Fibroblast of lung (primary cell): ENCODE results near the gene ADNP2. TPM values are rescaled to one million over a fixed set of nuclear protein-coding genes. Genes with fewer than 3 reads are reported as not detected.

Experiments
- DNase-seq, 2 donors: peaks; one replicate each; pipeline versions ENCODE4 v3.0.0 to v3.0.0-alpha.2; 2010; ENCODE audit warnings: low read depth in 2 of 2
- H2AFZ ChIP-seq: 2 replicates; pipeline ENCODE4 v1.5.1; 2012; ENCODE audit warnings: low read length, control low read depth, inconsistent platforms
- H3K27ac ChIP-seq: 2 replicates; pipeline ENCODE4 v1.5.1; 2011; ENCODE audit warnings: low read length, control low read depth; ENCODE audit not compliant: insufficient read depth
- H3K27me3 ChIP-seq: 2 replicates; pipeline ENCODE4 v1.5.1; 2011; ENCODE audit warnings: mild to moderate bottlenecking, low read length; ENCODE audit not compliant: control insufficient read depth, insufficient read depth
- H3K36me3 ChIP-seq: 2 replicates; pipeline ENCODE4 v1.5.1; 2011; ENCODE audit warnings: low read length; ENCODE audit not compliant: control insufficient read depth, insufficient read depth
- H3K4me1 ChIP-seq: 2 replicates; pipeline ENCODE4 v1.5.1; 2011; ENCODE audit warnings: low read length; ENCODE audit not compliant: control insufficient read depth, insufficient read depth; ENCODE audit errors: extremely low read depth
- H3K4me2 ChIP-seq: 2 replicates; pipeline ENCODE4 v1.5.1; 2011; ENCODE audit warnings: low read length, control low read depth; ENCODE audit not compliant: insufficient read depth; ENCODE audit errors: extremely low read depth
- H3K4me3 ChIP-seq, 4 experiments: fragments of 200-600 bp in 1 of 4; sonication (generic) in 1 of 4; replicated peaks in 1 of 4; 2 replicates each; pipeline ENCODE4 v1.5.1; 2011 to 2016; ENCODE audit warnings: low read length in 4 of 4, low read depth in 3 of 4, mild to moderate bottlenecking in 3 of 4, control low read depth in 2 of 4, inconsistent platforms in 1 of 4, mixed read lengths in 1 of 4; ENCODE audit not compliant: insufficient read depth in 1 of 4; ENCODE audit errors: control extremely low read depth in 1 of 4
- H3K79me2 ChIP-seq: 2 replicates; pipeline ENCODE4 v1.5.1; 2012; ENCODE audit warnings: mild to moderate bottlenecking, low read length, inconsistent platforms; ENCODE audit not compliant: control insufficient read depth, insufficient read depth
- H3K9ac ChIP-seq: 2 replicates; pipeline ENCODE4 v1.5.1; 2011; ENCODE audit warnings: mild to moderate bottlenecking, low read length, control low read depth; ENCODE audit not compliant: insufficient read depth
- H3K9me3 ChIP-seq: 2 replicates; pipeline ENCODE4 v1.5.1; 2012; ENCODE audit warnings: low read depth, low read length; ENCODE audit not compliant: control insufficient read depth, insufficient read depth
- H4K20me1 ChIP-seq: 2 replicates; pipeline ENCODE4 v1.5.1; 2011; ENCODE audit warnings: low read length; ENCODE audit not compliant: control insufficient read depth, insufficient read depth; ENCODE audit errors: extremely low read depth
- CTCF ChIP-seq, 2 donors: IDR thresholded peaks in 1 of 2; conservative IDR thresholded peaks in 1 of 2; 1 replicate in 1 of 2; 2 replicates in 1 of 2; pipeline ENCODE4 v1.5.1; 2011 to 2012; ENCODE audit warnings: low read length in 2 of 2, control low read depth in 1 of 2, inconsistent platforms in 1 of 2, low read depth in 1 of 2, mild to moderate bottlenecking in 1 of 2
- EZH2 ChIP-seq: IDR thresholded peaks from 2 replicates; pipeline ENCODE4 v1.5.1; 2012; ENCODE audit warnings: low read length, control low read depth, mild to moderate bottlenecking; ENCODE audit errors: missing control alignments
- polyA plus RNA-seq, 2 donors: library from polyadenylated mRNA; depleted of rRNA in 1 of 2; stranded (reverse) in 1 of 2; unstranded in 1 of 2; fragments of >200 nt; gene quantifications; 2 replicates each; pipeline ENCODE4 v1.2.1, GENCODE V29; 2011 to 2012; ENCODE audit warnings: missing spikeins in 1 of 2
- total RNA-seq: library from RNA; depleted of rRNA; stranded (reverse); fragments of >200 nt; gene quantifications from 2 replicates; pipeline ENCODE4 v1.2.1, GENCODE V29; 2014

Gene ADNP2
- total and polyA plus RNA-seq, 2 donors (not counting 1 experiment from before 2014, with no cell fraction given), result 9.4 to 17.3 TPM

GRCh38 chr18:80074697-80075096 is 34.4 kb upstream of the ADNP2 start:
- TF ChIP-seq CTCF (conservative IDR thresholded peaks at IDR 0.05 in 1 of 2, IDR thresholded peaks at IDR 0.05 in 1 of 2; ENCODE audit: low read depth in 1 of 2, low read length in 2 of 2) (no peak), EZH2 (no peak)

DNA sequence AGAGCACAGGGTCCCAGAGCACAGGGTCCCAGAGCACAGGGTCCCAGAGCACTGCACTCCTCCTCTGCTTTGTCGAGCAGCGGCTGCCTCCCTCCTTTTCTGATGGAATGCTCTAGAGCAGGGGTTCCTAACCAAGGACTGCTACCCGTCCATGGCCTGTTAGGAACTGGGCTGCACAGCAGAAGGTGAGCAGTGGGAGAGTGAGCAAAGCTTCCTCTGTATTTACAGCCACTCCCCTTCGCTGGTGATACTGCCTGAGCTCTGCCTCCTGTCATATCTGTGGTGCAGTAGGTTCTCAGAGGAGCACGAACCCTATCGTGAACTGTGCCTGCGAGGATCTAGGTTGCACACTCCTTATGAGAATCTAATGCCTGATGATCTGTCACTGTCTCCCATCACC is 33.1 kb upstream of the ADNP2 start:
- no peak overlapping the region for H3K4me2 ChIP-seq
- no peak for DNase-seq

More at GRCh38 chr18:80074697-80075096, 34.4 kb upstream of the ADNP2 start:
- Histone ChIP-seq H3K27me3 (no peaks in the 10 kb centered on the region), H3K4me3 (no peak overlapping the region), H2AFZ (no peak overlapping the region), H3K79me2 (no peaks in the 10 kb centered on the region), H3K4me1 (no peaks in the 10 kb centered on the region), H3K9ac (no peak overlapping the region), H3K27ac (no peak overlapping the region), H3K36me3 (no peaks in the 10 kb centered on the region), H3K4me2 (no peak overlapping the region), H3K9me3 (no peaks in the 10 kb centered on the region), H4K20me1 (no peaks in the 10 kb centered on the region)
- DNase-seq, result peak in 1 of 2 donors; percentile 1

DNA sequence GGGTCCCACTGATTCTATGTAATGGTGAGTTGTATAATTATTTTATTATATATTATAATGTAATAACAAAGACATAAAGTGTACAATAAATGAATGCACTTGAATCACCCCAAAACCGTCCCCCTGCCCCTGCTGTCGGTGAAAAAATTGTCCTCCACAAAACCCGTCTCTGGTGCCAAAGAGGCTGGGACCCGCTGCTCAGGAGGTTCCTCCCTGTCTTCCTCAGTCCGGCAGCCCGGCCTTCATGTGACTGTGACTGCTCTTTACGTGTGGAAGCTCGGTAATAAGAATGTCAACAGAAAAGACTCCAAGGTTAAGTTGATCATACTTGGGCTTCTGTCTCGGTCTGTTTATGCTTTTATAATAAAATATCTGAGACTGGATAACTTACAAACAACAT is 32.7 kb upstream of the ADNP2 start:
- no peak for TF ChIP-seq EZH2
- TF ChIP-seq CTCF (conservative IDR thresholded peaks at IDR 0.05 in 1 of 2, IDR thresholded peaks at IDR 0.05 in 1 of 2; ENCODE audit: low read depth in 1 of 2, low read length in 2 of 2), result no peak
- no peak overlapping the region for H3K9ac ChIP-seq
- no peak overlapping the region for H3K27ac ChIP-seq
- no peaks in the 10 kb centered on the region for H4K20me1 ChIP-seq
- H3K36me3 ChIP-seq, result no peaks in the 10 kb centered on the region
- DNase-seq, result no peak
- no peaks in the 10 kb centered on the region for H3K9me3 ChIP-seq
- no peak overlapping the region for H3K4me2 ChIP-seq
- no peak overlapping the region for H3K4me3 ChIP-seq
- H3K4me1 ChIP-seq, result no peaks in the 10 kb centered on the region
- no peaks in the 10 kb centered on the region for H3K27me3 ChIP-seq
- no peak overlapping the region for H2AFZ ChIP-seq
- H3K79me2 ChIP-seq, result no peaks in the 10 kb centered on the region

More for the DNA sequence above, 33.1 kb upstream of the ADNP2 start:
- H4K20me1 ChIP-seq, result no peaks in the 10 kb centered on the region
- no peaks in the 10 kb centered on the region for H3K79me2 ChIP-seq
- no peak overlapping the region for H3K27ac ChIP-seq
- H3K9ac ChIP-seq, result no peak overlapping the region
- H3K9me3 ChIP-seq, result no peaks in the 10 kb centered on the region
- H2AFZ ChIP-seq, result no peak overlapping the region
- H3K27me3 ChIP-seq, result no peaks in the 10 kb centered on the region
- TF ChIP-seq EZH2 (no peak), CTCF (conservative IDR thresholded peaks at IDR 0.05 in 1 of 2, IDR thresholded peaks at IDR 0.05 in 1 of 2; ENCODE audit: low read depth in 1 of 2, low read length in 2 of 2) (no peak)
- H3K4me1 ChIP-seq, result no peaks in the 10 kb centered on the region
- no peak overlapping the region for H3K4me3 ChIP-seq
- no peaks in the 10 kb centered on the region for H3K36me3 ChIP-seq
